ENCODE data around the gene TRIM38.
"Not testable (repeated sequence)": the region's sequence is repeated elsewhere in the genome, so short reads cannot be mapped to it uniquely, and the experiment has no call there.

The TRIM38 gene

GRCh38 chr6:26008470-26008869 is 45.9 kb downstream of the TRIM38 start:
- no peak for DNase-seq

- DNase-seq = no peak
These were observed 47.2 kb downstream of the TRIM38 start for GRCh38 chr6:26009817-26010216.

- no peak for DNase-seq
These were observed 49.5 kb downstream of the TRIM38 start for GRCh38 chr6:26012061-26012460.

DNA sequence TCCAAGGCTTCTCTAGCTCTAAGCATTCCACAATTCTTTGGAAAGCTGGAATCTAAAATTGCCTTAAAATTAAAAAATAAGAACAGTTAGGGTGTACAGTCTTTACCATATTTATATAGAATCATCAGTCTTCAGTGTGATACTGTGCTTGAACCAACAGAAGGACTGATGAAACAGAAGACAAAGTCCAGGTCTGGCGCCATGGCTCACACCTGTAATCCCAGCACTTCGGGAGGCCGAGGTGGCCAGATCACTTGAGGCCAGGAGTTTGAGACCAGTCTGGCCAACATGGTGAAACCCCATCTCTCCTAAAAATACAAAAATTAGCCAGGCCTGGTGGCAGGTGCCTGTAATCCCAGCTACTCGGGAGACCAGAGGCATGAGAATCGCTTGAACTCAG is 51.8 kb downstream of the TRIM38 start:
- not testable (repeated sequence) for DNase-seq

- no peak for DNase-seq
These were observed 53.8 kb downstream of the TRIM38 start for GRCh38 chr6:26016245-26016962.

- no peak for DNase-seq
These were observed 54.5 kb downstream of the TRIM38 start for GRCh38 chr6:26016963-26017631.

- peak; percentile 79 for DNase-seq
These were observed 55.0 kb downstream of the TRIM38 start for GRCh38 chr6:26017632-26017966.

DNA sequence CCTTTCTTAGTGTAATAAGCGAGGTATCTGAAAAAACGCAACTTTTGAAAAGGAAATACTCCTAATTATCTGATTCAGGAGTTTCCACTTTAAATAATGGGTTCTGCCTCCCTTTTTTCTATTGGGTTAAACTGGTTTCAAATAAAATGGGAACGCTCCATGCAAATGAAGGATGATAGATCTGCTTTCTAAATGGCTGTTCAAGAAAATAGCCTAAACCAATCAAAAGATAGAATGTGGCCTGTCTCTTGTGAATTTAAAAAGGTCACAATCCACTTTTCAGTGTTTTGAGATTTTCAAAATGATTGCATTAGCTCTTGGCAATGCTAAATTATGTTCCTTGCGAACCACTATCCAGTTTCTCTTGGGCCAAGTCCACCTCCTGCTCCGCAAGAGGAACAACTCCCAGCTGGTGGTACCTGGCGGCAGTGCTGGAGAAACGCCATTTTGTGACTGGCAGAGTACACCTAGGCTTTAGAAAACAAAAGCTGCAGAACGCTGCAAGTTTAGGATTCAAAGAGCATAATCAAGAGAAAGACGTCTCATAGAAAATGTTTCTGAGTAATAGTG is 56.7 kb downstream of the TRIM38 start:
- no peak for DNase-seq

DNA sequence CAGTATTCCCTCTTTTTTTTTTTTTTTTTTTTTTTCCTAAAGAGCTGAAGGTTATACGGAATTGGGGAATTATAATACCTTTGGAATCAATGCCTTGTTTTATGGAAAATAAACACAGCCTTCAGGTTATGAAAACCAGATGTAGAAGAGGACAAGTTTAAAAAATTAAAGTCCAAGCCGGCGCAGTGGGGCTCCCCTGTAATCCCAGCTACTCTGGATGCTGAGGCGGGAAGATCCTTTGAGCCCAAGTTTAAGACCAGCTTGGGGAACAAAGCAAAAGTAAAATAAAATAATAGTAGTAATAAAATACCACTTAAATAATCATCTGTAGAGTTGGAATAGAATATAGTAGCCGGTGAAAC is 57.3 kb downstream of the TRIM38 start:
- peak; percentile 25 for DNase-seq

- DNase-seq = peak; percentile 80
These were observed 57.9 kb downstream of the TRIM38 start for GRCh38 chr6:26020329-26021000.

DNA sequence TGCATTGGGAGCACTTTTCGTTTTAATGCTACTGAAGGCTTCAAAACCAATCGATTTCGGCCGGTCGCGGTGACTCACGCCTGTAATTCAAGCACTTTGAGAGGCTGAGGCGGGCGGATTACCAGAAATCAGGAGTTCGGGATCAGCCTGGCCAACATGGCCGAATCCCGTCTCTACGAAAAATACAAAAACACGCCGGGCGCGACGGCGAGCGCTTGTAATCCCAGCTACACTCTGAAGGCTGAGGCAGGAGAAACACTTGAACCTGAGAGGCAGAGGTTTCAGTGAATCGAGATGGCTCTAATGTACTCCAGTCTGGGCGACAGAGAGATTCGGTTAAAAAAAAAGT is 58.4 kb downstream of the TRIM38 start:
- peak; percentile 65 for DNase-seq

DNA sequence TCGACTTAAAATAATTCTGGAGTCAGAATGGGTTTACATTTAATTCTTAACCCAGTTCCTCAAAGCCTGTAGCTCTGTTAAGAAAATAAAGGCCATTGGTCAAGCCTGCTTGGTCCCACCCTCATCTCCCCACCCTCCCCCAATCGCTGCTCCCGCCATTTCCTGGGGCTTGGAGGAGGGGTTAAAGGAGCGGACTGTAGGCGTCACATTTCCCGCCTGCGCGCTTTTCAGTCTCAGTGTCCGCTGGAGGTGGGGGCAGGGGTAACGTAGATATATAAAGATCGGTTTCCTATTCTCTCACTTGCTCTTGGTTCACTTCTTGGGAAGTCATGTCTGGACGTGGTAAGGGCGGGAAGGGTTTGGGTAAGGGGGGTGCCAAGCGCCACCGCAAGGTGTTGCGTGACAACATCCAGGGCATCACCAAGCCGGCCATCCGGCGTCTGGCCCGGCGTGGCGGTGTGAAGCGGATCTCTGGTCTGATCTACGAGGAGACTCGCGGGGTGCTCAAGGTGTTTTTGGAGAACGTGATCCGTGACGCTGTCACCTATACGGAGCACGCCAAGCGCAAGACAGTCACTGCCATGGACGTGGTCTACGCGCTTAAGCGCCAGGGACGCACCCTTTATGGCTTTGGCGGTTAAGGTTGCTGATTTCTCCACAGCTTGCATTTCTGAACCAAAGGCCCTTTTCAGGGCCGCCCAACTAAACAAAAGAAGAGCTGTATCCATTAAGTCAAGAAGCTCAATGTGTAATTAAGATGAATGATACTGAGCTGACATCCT is 58.9 kb downstream of the TRIM38 start:
- DNase-seq = peak; percentile 81

DNA sequence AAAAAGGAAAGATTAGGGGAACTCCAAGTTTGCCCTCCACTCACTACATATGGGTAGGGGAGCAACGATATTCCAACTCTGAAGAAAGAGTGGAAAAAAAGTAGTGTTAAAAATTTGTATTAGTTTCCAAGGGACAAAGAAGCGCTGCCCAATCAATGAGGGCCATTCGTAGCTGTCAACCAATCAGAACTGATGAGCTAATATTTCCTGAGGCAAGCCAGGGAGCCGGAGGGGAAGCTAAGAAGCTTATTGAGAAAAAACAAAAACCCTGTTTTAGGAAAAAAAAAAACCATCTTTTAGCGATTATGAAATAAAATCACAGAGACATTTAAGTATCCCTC is 59.5 kb downstream of the TRIM38 start:
- no peak for DNase-seq

DNA sequence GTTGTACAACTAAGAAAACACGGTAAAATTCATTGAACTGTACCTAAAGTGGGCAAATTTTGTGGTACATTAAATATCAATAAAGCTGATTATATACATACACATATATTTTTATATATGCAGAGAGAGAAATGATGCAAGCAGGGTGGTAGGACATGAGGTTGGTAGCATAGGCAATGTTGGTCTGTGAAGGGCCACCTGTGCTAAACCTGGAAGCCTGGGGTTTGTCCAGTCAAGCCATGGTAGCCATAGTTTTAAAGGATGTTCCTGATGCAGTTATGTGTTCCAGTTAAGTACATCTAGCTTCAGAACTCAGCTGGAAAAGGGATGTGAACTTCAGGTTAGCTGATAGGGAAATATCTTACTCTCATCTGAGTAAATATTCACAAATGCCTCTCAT is 60.1 kb downstream of the TRIM38 start:
- no peak for DNase-seq

DNA sequence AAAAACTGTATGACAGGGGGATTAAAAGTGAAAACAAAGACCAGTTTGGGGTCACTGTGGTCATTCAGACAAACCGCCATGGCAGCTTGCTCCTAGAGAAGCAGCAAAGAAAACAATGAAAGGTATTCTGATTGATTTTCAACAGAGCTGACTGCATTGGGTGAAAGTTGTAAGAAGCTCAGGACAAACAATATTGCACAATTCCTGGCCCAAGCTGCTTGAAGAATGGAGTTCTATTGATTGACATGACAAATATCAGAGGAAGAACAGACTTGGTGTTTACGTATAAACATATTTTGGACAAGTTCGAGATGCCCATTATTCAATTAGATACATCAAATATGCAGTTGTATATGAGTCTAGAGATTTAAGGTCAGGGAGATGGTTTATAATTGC is 62.0 kb downstream of the TRIM38 start:
- no peak for DNase-seq

GRCh38 chr6:26025047-26025893 is 62.7 kb downstream of the TRIM38 start:
- no peak for DNase-seq

DNA sequence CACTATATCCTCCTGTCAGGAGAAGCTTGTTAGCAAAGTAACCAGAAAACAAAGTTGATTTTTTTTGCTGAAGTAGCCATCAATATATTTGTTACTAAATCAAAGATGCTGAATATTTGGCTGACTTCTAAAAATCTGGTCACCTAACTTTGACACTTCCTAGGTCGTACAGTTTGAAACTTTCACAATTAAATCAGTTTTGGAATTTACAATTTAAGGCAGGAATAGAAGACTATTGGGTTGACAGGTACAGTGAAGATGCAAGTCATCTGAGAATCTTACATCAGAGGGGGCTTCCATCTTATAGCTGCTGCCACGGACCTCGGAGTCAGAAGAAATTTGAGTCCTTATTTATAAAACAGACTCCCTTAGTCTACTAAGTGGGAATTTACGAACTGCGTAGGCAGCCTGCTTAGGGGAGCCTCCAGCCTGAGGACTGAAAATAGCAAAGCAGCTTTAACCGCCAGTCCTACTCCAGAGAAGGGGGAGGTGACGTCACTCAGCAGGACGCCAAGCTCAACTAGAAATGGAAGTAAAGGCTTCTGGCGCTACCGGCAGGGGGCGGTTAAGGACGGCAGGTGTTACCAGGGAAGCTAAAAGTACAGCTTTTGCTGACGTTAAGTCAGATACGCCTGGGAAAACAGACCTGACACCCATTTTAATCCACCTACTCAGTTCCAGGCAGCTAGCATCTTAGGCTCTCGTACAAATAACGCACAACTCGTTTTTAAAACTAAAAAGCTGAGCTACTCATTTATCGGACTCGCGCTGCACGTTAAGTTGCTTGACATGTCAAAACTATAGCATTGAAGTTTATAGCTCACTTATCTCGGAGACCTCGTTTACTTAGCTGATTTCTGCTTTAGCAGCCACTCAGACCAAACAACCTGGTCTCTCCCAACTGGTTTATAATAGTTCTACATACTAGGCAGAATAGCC is 63.6 kb downstream of the TRIM38 start:
- DNase-seq = peak; percentile 88

- DNase-seq = peak; percentile 82
These were observed 64.4 kb downstream of the TRIM38 start for GRCh38 chr6:26026833-26027490.

DNA sequence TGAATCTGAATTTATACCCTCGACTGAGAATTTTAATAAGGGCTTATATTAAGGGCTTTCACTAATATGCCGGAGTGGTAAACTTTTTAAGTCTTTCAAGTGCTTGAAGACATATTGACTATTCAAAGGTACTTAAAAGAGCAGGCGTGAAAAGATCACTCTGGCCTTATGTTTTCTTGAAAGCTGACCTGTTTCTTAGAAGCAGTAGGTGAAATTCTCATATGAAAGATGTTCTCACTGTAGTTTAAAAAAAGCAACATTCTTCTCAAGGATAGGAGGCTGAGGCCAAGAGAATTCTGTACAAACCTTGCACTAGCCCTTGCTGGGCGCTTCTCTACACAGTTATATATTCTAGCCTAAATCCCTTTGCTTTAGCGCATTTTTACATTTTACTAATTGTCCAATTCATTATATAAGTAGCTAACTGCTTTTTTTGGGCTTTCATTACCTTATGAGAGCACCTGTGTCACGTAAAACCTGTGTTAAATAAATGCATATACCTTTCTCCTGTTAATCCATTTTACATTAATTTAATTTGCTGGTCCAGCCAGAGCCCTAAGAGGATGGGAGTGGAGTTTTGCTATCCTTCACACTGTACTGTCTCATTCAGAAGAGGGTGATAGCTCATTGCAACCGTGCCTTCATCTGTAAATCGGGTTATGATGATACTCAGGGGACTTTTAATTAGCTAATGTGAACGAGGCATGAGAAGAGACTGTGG is 65.0 kb downstream of the TRIM38 start:
- no peak for DNase-seq

GRCh38 chr6:26028212-26028745 is 65.7 kb downstream of the TRIM38 start:
- no peak for DNase-seq
